Measurements from ENCODE around the gene RANBP3.

The RANBP3 gene

GRCh38 chr19:5975388-5975728 lies 2.6 kb downstream of the RANBP3 start:
- H3K4me3 ChIP-seq (ENCODE audit: low read depth in 1 of 2, low read length in 2 of 2): peak overlapping the region in 1 of 2 experiments; percentile 5; a peak in 1 of 4 replicates
- peak overlapping the region; percentile 94 for H3K4me2 ChIP-seq (ENCODE audit: insufficient read depth, low read length)
- no peak overlapping the region for H2AFZ ChIP-seq (ENCODE audit: low read depth, low read length)

GRCh38 chr19:5974721-5975387 lies 3.1 kb downstream of the RANBP3 start:
- TF ChIP-seq CTCF (IDR thresholded peaks at IDR 0.05; ENCODE audit: borderline replicate concordance, extremely low read depth, low read length, poor library complexity, severe bottlenecking) (no peak), EZH2 (IDR thresholded peaks at IDR 0.05; ENCODE audit: borderline replicate concordance, low read depth, low read length, severe bottlenecking) (no peak)
- Histone ChIP-seq H4K20me1 (ENCODE audit: insufficient read depth, low read length) (peaks cover 73% of the 10 kb centered on the region), H3K36me3 (ENCODE audit: insufficient read depth, low read length) (peaks cover 44% of the 10 kb centered on the region), H3K27ac (ENCODE audit: low read length) (no peak overlapping the region), H3K4me2 (ENCODE audit: insufficient read depth, low read length) (peak overlapping the region; percentile 94), H3K9me3 (ENCODE audit: insufficient read depth, low read length, severe bottlenecking) (no peaks in the 10 kb centered on the region), H3K27me3 (ENCODE audit: insufficient read depth, low read length, poor library complexity) (no peaks in the 10 kb centered on the region), H3K4me3 (ENCODE audit: low read depth in 1 of 2, low read length in 2 of 2) (no peak overlapping the region), H3K79me2 (ENCODE audit: insufficient read depth, low read length) (peaks cover 97% of the 10 kb centered on the region), H2AFZ (ENCODE audit: low read depth, low read length) (no peak overlapping the region), H3K4me1 (ENCODE audit: insufficient read depth, low read length) (peaks cover 70% of the 10 kb centered on the region), H3K9ac (ENCODE audit: low read depth, low read length) (no peak overlapping the region)
- DNase-seq (no peak), ATAC-seq (ENCODE audit: insufficient read depth, low read depth) (no peak)

More at GRCh38 chr19:5975388-5975728, 2.6 kb downstream of the RANBP3 start:
- peaks cover 75% of the 10 kb centered on the region for H3K4me1 ChIP-seq (ENCODE audit: insufficient read depth, low read length)
- no peaks in the 10 kb centered on the region for H3K9me3 ChIP-seq (ENCODE audit: insufficient read depth, low read length, severe bottlenecking)
- no peaks in the 10 kb centered on the region for H3K27me3 ChIP-seq (ENCODE audit: insufficient read depth, low read length, poor library complexity)
- H3K9ac ChIP-seq (ENCODE audit: low read depth, low read length): no peak overlapping the region
- ATAC-seq (ENCODE audit: insufficient read depth, low read depth) (no peak), DNase-seq (no peak)
- no peak overlapping the region for H3K27ac ChIP-seq (ENCODE audit: low read length)
- peaks cover 68% of the 10 kb centered on the region for H4K20me1 ChIP-seq (ENCODE audit: insufficient read depth, low read length)
- peaks cover 97% of the 10 kb centered on the region for H3K79me2 ChIP-seq (ENCODE audit: insufficient read depth, low read length)
- H3K36me3 ChIP-seq (ENCODE audit: insufficient read depth, low read length): peaks cover 44% of the 10 kb centered on the region
- TF ChIP-seq EZH2 (IDR thresholded peaks at IDR 0.05; ENCODE audit: borderline replicate concordance, low read depth, low read length, severe bottlenecking) (no peak), CTCF (IDR thresholded peaks at IDR 0.05; ENCODE audit: borderline replicate concordance, extremely low read depth, low read length, poor library complexity, severe bottlenecking) (no peak)

GRCh38 chr19:5973867-5974635 lies 3.9 kb downstream of the RANBP3 start:
- H3K36me3 ChIP-seq (ENCODE audit: insufficient read depth, low read length): peaks cover 44% of the 10 kb centered on the region
- peaks cover 97% of the 10 kb centered on the region for H3K79me2 ChIP-seq (ENCODE audit: insufficient read depth, low read length)
- ATAC-seq (ENCODE audit: insufficient read depth, low read depth): no peak
- H3K4me1 ChIP-seq (ENCODE audit: insufficient read depth, low read length): peaks cover 62% of the 10 kb centered on the region
- H3K4me2 ChIP-seq (ENCODE audit: insufficient read depth, low read length): peak overlapping the region; percentile 94
- no peaks in the 10 kb centered on the region for H3K9me3 ChIP-seq (ENCODE audit: insufficient read depth, low read length, severe bottlenecking)
- H3K9ac ChIP-seq (ENCODE audit: low read depth, low read length): no peak overlapping the region
- H3K4me3 ChIP-seq (ENCODE audit: low read depth in 1 of 2, low read length in 2 of 2): no peak overlapping the region
- no peak for DNase-seq
- no peak for TF ChIP-seq CTCF (IDR thresholded peaks at IDR 0.05; ENCODE audit: borderline replicate concordance, extremely low read depth, low read length, poor library complexity, severe bottlenecking)
- TF ChIP-seq EZH2 (IDR thresholded peaks at IDR 0.05; ENCODE audit: borderline replicate concordance, low read depth, low read length, severe bottlenecking): no peak
- H2AFZ ChIP-seq (ENCODE audit: low read depth, low read length): no peak overlapping the region
- H3K27ac ChIP-seq (ENCODE audit: low read length): no peak overlapping the region
- H3K27me3 ChIP-seq (ENCODE audit: insufficient read depth, low read length, poor library complexity): no peaks in the 10 kb centered on the region
- H4K20me1 ChIP-seq (ENCODE audit: insufficient read depth, low read length): peaks cover 78% of the 10 kb centered on the region
